Stimulated activated CD8-positive, alpha-beta memory T cell treated with anti-CD3 and anti-CD28 coated beads, Interleukin-4, amount 100 ng/mL, for 1 hour (primary cell): ENCODE results near the gene GLI1.
"Not testable (repeated sequence)": the region's sequence is repeated elsewhere in the genome, so short reads cannot be mapped to it uniquely, and the experiment has no call there.

Experiments
- DNase-seq, 2 donors: peaks; one replicate each; pipeline ENCODE4 v3.0.0-alpha.2; 2020; ENCODE audit warnings: low read depth in 2 of 2, low spot score in 1 of 2

Gene GLI1

DNA sequence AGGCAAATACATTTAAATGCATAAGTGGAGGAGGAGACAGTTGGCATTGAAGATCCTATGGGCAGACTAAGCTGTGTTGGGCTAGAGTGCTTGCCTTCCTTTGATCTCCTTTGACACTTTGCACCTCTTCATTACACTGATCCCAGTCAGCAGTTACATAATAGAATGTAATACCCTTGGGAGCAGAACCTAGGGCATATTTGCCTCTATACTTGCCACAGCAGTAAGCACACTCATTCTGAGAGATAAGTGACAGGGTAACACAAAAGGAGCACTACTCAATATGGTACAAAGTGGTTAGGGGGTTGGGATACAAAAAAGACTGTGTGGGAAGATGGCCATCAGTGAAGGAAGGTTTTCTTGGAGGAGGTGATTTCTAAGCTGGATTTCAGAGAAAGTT is 37.2 kb downstream of the GLI1 start:
- DNase-seq: no peak

DNA sequence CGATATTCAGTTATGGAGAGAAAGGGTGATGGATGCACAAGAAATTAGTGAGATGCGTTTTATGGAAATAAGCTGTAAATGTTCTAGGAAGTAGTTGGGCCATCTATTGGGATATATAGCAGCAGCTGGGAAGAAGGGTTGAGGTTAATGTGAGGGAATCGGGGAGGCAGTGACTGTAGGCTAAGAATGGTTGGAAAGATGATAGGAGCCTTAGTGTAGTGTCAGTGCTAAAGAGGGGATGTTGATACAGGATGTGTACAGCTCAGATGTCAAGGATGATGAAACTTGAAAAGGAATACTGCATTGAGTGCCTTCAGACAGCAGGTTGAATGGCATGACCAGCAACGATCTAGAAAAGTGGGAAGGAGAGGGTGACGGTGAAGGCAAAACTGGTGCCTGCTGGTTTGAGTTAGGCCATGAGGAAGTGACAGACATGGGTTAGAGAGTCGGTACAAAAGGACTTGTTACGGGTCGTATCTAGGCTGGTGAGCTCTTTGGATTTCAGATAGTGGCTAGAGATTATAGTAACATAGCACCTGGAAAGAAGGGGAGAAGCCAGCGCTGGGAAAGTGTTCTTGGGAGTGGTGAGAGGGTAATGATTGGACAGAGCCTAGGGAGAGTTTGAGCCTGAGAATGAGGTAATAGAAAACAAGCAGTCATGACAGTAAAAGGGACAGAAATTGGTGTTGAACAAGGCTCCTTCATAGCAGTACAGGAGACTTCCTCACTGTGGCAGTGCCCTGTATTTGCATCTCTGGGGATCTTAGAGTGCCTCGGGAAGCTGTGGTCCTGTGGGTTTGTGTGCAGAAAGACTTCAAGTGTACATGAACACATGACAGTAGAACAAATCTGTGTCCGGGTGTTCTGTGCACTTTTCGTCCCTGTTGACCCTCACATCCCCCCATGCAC is 37.9 kb downstream of the GLI1 start:
- no peak for DNase-seq

- no peak for DNase-seq
Measured at GRCh38 chr12:57498132-57498502, 38.5 kb downstream of the GLI1 start.

DNA sequence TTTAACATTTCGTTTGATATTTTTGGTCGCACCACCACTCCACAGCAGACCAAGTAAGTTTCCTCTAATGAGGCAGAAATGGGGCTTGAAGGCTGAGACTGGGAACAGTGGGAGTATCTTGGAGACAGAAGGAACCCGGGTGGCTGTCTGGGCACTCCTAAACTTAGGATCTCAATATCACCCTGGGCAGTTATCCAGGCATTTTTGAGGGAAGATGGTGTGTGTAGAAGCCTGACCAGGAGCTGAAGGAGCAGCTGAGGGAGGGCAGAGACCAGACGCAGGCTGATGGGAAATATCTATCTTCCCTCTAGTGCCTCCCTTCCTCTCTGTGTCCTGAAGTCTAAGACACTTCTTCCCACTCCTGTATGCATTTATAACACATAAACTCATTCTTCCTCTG is 39.0 kb downstream of the GLI1 start:
- no peak for DNase-seq

DNA sequence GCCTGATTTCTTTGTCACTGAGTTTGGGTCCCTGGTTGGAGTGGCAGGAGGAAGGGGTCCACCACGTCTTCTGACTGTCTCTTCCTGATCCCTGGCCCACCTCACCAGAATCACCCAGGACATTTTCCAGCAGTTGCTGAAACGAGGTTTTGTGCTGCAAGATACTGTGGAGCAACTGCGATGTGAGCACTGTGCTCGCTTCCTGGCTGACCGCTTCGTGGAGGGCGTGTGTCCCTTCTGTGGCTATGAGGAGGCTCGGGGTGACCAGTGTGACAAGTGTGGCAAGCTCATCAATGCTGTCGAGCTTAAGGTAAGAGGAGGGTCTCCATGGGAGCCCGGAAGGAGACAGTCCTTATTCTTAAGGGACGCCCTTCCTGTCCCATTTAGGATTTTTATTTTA is 40.6 kb downstream of the GLI1 start:
- no peak for DNase-seq

DNA sequence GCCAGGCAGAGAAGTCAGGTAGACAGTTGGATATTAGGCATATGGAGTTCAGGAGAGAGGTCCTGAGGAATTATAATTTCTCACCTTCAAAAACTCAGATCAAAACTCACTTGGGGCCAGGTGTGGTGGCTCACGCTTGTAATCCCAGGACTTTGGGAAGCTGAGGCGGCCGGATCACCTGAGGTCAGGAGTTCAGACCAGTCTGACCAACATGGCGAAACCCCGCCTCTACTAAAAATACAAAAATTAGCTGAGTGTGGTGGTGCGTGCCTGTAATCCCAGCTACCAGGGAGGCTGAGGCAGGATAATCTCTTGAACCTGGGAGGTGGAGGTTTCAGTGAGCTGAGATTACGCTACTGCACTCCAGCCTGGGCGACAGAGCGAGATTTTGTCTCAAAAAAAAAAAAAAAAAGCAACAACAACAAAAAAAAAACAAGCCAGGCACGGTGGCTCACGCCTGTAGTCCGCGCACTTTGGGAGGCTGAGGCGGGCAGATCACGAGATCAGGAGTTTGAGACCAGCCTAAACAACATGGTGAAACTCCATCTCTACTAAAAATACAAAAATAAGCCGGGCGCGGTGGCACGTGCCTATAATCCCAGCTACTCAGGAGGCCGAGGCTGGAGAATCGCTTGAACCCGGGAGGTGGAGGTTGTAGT is 42.9 kb downstream of the GLI1 start:
- DNase-seq: not testable (repeated sequence)

DNA sequence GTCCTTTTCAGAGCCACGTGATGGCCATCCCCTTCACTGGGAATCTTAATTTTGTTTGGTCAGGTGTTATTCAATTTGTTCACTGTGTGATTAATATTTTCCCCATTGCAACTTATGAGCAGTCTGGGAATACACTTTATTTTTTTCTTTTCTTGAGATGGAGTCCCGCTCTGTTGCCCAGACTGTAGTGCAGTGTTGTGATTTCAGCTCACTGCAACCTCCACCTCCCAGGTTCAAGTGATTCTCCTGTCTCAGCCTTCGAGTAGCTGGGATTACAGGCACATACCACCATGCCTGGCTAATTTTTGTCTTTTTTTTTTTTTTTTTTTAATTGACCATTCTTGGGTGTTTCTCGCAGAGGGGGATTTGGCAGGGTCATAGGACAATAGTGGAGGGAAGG is 47.0 kb downstream of the GLI1 start:
- not testable (repeated sequence) for DNase-seq

- DNase-seq: not testable (repeated sequence)
Measured at GRCh38 chr12:57507796-57508195, 48.2 kb downstream of the GLI1 start.

DNA sequence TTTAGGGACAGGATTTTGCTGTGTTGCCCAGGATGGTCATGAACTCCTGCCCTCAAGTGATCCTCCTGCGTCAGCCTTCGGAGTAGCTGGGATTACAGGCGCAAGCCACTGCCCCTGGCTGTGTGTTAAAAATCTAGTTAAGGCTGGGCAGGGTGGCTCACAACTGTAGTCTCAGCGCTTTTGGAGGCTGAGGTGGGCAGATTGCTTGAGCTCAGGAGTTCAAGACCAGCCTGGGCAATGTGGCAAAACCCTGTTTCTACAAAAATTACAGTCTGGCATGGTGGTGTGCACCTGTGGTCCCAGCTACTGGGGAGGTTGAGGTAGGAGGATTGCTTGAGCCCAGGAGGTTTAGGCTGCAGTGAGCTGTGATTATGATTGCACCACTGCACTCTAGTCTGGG is 51.6 kb downstream of the GLI1 start:
- DNase-seq: no peak

DNA sequence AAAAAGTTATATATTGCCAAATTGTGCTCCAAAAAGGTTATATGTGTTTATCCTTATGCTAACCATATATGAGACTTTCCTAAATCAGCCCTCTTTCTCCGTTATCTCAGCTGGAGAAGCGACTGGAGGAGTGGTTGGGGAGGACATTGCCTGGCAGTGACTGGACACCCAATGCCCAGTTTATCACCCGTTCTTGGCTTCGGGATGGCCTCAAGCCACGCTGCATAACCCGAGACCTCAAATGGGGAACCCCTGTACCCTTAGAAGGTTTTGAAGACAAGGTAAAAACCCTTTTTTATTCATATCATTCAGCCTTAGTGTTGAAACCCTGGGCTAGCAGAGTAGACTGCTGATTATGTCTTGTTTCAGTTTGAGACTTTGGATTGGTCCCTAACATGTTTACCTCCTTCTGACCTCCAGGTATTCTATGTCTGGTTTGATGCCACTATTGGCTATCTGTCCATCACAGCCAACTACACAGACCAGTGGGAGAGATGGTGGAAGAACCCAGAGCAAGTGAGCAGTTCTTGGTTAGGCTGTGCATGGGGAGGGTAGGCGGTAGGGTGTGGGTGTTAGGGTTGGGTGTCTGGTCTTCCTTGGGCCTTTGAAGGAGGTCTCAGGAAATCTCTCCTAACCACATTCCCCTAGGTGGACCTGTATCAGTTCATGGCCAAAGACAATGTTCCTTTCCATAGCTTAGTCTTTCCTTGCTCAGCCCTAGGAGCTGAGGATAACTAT is 52.2 kb downstream of the GLI1 start:
- DNase-seq: no peak

GRCh38 chr12:57512665-57513064 is 53.1 kb downstream of the GLI1 start:
- no peak for DNase-seq

- DNase-seq: no peak
Measured at GRCh38 chr12:57513266-57513665, 53.7 kb downstream of the GLI1 start.

GRCh38 chr12:57513677-57514076 is 54.1 kb downstream of the GLI1 start:
- DNase-seq: not testable (repeated sequence)

GRCh38 chr12:57514246-57514645 is 54.7 kb downstream of the GLI1 start:
- DNase-seq: not testable (repeated sequence)

- no peak for DNase-seq
Measured at GRCh38 chr12:57514720-57515407, 55.3 kb downstream of the GLI1 start.

DNA sequence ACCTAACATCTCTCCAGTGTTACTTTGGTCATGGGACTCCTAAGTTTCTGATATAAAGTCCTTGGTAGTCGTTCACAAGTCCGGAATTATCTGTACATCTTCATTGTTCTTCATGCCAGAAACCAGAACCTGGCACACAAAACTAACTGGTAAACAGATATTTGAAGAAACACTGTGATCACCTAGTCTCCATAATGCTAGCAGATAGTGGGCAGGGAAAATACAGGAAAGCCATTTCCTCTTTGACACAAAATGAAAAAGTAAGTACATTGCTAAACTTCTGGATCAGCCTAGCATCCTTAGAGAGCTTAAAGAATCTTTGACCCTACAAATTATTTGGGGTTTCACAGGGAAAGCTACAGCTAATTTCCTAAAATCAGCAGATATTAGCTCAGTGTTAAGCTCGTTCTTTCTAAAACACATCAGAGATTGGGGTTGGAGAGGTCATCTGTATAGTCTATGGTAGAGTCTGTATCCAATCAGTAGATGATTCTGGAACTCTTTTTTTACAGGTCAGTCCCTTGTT is 55.9 kb downstream of the GLI1 start:
- DNase-seq: no peak

DNA sequence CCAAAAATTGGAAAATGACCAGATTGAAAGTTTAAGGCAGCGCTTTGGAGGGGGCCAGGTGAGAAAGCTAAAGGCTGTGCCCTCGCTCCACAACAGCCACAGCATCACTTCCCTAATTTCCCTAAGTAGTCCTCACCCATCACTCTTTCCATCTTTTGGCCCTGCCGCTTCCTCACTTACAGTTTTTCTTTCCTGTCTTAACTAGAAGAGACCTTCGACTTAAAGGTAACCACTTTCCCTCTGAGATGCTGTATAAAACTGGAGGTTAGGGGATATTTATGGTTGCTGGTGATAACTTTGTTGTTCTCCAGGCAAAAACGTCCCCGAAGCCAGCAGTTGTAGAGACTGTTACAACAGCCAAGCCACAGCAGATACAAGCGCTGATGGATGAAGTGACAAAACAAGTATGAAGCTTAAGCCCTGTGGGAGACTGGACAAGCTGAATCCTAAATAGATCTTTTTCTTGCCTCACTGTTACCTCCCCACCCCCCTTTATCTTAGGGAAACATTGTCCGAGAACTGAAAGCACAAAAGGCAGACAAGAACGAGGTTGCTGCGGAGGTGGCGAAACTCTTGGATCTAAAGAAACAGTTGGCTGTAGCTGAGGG is 56.5 kb downstream of the GLI1 start:
- no peak for DNase-seq

GRCh38 chr12:57516617-57517153 is 57.1 kb downstream of the GLI1 start:
- no peak for DNase-seq

DNA sequence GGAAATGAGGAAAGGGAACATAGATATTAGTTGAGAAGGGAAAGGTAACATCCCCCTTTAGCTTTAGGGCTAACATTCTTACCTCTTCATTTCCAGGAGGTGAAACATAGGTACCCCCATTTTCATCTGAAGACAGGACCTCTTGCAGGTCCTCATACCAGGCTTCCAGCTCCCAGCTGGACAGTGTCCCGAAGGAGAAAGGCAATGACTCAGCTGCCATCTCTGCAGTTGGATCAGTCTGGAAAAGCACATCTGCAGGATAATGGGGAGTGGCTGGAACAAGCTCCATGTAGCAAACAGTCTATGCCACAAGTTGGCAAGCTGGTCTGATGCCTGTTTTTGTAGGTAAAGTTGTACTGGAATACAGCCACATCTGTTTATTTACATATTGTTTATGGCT is 57.6 kb downstream of the GLI1 start:
- DNase-seq: no peak

GRCh38 chr12:57517718-57518117 is 58.1 kb downstream of the GLI1 start:
- not testable (repeated sequence) for DNase-seq
